NCI-H1105 (cell line): ENCODE data around the gene APBB2.
"Not testable (repeated sequence)": the region's sequence is repeated elsewhere in the genome, so short reads cannot be mapped to it uniquely, and the experiment has no call there.

Source experiments
- DNase-seq: peaks from one replicate; lab custom pipeline; 2025; lab: John Stamatoyannopoulos, UW

APBB2 gene

GRCh38 chr4:41060352-41061334 is 153.7 kb downstream of the APBB2 start:
- DNase-seq, result no peak

GRCh38 chr4:41059411-41059810 is 154.9 kb downstream of the APBB2 start:
- DNase-seq, result not testable (repeated sequence)

- DNase-seq, result no peak
Measured at GRCh38 chr4:41058426-41058825, 155.9 kb downstream of the APBB2 start.

DNA sequence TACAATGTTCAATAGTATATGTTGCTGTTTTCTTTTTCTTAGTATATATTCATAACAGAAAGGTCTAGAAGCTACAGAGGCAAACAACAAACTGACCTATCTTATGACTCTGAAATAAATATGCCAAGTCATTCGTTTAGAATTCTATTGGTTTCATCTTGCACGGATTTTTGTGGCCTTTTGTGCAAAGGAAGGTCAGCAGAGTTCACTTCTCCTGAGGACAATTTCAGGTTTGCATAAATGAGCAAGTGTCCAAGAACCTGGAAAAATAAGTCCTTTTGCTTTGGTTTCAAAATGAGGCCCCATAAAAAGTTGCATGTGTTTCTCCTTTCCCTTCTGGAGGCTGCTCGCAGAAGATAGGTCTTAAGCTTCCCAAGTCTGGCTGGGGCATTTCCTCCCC is 156.9 kb downstream of the APBB2 start:
- no peak for DNase-seq

- DNase-seq, result no peak
Measured at GRCh38 chr4:41052287-41052686, 162.1 kb downstream of the APBB2 start.

DNA sequence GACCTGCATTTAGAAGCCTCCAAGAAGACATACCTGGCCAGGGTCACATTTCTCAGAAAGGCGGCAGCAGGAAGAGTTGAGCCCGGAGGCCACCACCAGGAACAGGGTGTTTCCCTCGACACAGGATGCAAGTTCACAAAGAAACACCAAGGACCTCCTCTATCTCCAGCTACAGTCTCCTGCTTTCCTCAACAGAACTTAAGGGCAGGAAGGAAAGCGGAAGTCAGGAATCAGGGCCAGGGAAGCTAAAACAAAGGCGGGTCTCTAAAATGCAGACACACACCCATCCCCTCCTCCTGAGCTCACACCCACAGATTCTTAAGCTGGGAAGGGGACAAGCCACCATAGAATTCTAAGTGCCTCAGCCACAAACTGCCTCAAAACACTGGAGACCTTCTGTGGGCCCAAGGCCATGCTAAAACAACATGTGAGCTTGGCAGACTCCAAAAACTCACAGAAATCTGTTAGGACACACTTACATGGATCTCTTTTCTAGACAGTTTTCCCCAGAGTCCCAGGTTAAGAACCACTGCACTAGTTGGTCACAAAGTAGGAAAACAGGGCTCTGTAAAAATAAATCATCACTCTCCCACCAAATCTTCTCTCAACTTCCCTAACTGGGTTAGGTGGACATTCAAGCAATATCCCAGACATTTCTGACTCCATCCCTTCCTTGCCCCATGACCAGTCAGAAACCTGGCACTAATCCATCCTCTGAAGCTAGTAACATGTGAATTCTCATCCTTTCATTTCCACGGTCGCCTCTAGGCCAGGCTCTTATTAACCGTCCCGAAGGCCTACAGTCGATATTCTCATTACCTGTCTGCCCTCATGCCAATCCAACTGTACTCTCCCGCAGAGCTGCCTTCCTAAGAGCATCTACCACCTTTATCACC is 163.2 kb downstream of the APBB2 start:
- DNase-seq, result no peak

DNA sequence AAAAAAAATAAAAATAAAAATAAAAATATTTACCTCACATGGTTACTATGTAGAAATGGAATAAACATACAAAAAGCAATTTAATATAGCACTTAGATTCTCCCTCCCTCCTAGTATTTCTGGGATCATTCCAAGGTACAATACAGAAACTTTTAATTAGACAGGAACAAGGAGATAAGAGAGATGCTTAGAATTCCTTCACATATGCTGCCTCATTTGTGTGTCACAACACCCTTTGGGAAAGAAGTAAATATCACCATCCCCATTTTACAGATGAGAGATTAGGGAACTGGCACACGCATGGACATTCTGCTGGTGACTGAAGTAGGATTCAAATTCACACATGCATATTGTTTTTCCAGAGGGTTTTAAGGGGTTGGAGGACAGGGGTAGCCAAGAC is 164.2 kb downstream of the APBB2 start:
- DNase-seq, result no peak

- DNase-seq, result not testable (repeated sequence)
Measured at GRCh38 chr4:41049176-41049575, 165.2 kb downstream of the APBB2 start.

GRCh38 chr4:41044791-41045190 is 169.6 kb downstream of the APBB2 start:
- DNase-seq, result no peak

DNA sequence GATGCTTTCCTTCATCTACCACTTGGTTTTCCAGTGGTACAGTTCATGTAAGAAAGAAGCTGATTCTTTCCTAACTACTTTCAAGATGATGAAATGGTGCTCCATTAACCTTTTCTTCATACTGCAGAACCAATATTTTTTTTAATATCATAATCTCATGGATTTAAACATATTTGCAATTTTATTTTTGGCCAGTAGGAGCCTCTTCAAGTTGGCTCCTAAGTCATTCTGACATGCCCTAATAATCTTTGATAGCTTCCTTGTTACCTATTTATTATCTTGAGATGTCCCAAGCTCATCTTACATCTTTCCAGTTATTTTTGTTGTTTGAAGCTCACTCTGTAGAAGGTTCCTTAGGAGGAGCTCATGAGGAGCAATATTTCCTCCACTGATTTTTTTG is 170.2 kb downstream of the APBB2 start:
- DNase-seq, result no peak

- DNase-seq, result no peak
Measured at GRCh38 chr4:41043465-41043864, 170.9 kb downstream of the APBB2 start.

GRCh38 chr4:41041551-41041950 is 172.8 kb downstream of the APBB2 start:
- DNase-seq, result no peak

DNA sequence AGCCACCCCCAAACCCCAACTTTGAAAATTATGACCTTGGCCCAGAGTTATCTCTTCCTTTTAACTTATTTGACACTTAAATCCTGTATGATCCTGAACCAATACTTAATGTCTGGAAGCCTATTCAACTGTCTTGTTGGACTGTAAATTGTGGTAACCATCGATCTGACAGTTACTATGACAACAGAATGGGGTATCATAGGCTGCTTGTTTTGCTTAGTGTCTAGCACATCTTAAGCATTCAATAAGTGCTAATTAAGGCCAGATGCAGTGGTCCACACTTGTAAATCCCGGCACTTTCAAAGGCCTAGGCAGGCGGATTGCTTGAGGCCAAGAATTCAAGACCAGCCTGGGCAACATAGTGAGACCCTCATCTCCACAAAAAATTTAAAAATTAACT is 175.0 kb downstream of the APBB2 start:
- DNase-seq, result no peak

- DNase-seq, result no peak
Measured at GRCh38 chr4:41038304-41038703, 176.0 kb downstream of the APBB2 start.

DNA sequence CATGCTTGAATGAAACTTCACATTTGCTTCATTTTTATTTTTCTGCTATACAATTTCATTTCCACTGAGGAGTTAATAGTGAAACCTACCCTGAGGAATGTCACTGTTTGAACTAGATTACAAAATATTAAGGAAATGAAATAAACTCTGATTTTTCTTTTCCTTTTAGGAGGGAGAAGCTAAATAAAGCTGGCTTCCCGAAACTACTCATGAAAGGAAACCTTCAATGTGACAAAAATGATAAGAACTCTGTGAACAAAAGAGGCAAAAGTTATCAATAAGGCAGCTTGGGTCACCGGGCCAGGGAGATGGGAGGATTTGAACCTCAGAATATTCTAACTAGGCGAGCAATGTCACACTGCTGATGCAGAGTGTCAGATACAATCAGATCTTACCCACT is 185.2 kb downstream of the APBB2 start:
- DNase-seq, result no peak

- no peak for DNase-seq
Measured at GRCh38 chr4:41028392-41029076, 185.8 kb downstream of the APBB2 start.

GRCh38 chr4:41026971-41027370 is 187.4 kb downstream of the APBB2 start:
- no peak for DNase-seq

DNA sequence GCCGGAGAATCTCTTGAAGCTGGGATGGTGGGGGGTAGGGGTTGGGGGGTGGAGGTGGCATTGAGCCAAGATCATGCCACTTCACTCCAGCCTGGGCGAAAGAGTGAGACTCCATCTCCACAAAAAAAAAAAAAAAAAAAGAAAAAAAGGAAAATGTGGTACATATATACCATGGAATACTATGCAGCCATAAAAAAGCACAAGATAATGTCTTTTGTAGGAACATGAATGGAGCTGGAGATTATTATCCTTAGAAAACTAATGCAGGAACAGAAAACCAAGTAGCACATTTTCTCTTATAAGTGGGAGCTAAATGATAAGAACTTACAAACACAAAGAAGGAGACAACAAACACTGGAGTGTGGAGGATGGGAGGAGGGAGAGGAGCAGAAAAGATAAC is 188.5 kb downstream of the APBB2 start:
- no peak for DNase-seq

DNA sequence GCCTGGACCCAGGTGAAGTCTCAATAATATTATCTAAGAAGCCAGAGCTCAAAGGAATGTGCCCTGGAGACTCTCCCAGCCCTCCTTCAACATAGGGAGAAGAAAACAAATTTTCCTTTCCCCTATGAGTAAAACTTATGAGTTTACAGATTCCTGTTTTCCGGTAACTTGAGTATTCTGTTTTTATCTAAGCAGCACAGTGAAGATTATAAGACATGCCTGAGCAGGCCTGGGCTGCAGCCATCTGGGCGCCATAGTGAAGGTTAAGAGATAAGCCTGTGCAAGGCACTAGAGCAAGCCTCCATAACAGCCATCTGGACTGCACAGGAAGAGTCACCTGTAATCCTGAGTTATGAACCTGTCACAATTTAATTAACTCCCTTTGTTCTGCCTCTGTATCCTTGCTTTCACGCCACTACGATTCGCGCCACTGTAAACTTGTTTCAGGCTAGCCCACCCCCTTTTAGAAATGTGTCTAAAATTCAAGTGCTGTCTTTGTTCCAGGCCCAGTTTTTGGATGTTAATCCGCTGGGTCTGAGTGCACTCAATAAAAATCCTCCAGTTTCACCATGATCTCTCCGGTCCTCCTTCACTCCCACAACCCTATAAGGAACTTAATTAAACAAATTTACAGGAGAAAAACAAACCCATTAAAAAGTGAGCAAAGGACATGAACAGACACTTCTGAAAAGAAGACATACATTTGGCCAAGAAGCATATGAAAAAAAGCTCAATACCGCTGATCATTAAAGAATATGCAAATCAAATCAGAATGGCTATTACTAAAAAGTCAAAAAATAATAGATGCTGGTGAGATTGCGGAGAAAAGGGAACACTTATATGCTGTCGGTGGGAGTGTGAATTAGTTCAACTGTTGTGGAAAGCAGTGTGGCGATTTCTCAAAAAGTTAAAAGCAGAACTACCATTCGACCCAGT is 189.5 kb downstream of the APBB2 start:
- no peak for DNase-seq

GRCh38 chr4:41022116-41022515 is 192.2 kb downstream of the APBB2 start:
- DNase-seq, result no peak

DNA sequence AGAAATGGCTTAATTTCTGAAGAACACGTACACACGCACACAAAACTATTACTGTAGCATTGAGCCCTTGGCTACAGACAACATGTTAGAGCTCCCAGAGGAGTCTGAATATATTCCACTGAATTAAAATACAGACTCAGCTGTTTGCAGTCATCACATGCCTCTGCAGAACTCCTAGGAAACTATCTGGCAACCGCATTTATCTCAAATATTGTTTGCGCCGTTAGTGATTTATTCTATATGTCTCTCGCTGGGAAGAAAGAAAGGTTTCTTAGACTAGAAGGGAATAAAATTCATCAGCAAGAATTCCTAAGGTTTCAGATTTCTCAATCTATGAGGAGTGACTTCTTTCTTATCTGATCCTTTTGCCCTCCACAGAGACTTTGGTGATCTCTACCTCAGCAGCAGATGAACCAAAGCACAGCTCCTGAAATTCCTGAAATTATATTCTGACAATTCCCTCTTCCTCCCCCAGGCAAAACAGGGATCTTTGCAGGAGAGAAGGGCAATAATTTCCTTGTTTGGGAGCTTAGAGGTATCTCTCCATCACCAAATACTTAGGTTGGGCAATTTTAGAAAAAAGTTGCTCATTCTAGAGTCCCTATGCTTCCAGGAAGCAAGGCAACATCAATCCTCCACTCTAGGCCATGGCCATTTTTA is 199.2 kb downstream of the APBB2 start:
- DNase-seq, result no peak
